Prostate gland (tissue), 2 donors: ENCODE measurements around the gene PDE10A. TPM values are rescaled to one million over a fixed set of nuclear protein-coding genes. Genes with fewer than 3 reads are reported as not detected.
A peak's percentile ranks its signal among the peaks of the same experiment; 100 is the strongest.

ENCODE experiments used
- DNase-seq: peaks from one replicate; pipeline ENCODE4 v3.0.0-alpha.2; 2019; ENCODE audit warnings: low spot score
- H3K27ac ChIP-seq, 2 donors: fragments of 200-600 bp; sonication (generic); 2 replicates each; pipeline ENCODE4 v1.5.1; 2017 to 2019
- H3K27me3 ChIP-seq: fragments of 200-600 bp; sonication (generic); replicated peaks from 2 replicates; pipeline ENCODE4 v1.5.1; 2019; ENCODE audit not compliant: insufficient read depth
- H3K36me3 ChIP-seq, 2 donors: fragments of 200-600 bp; sonication (generic); 1 replicate in 1 of 2; 2 replicates in 1 of 2; pipeline versions ENCODE4 v1.5.1 to v1.8.1; 2017 to 2019
- H3K4me1 ChIP-seq: fragments of 200-600 bp; sonication (generic); replicated peaks from 2 replicates; pipeline ENCODE4 v1.5.1; 2019
- H3K4me3 ChIP-seq, 2 donors: fragments of 200-600 bp; sonication (generic); 2 replicates each; pipeline ENCODE4 v1.5.1; 2017 to 2019
- H3K9me3 ChIP-seq: fragments of 200-600 bp; sonication (generic); 2 replicates; pipeline ENCODE4 v1.5.1; 2017
- POLR2A ChIP-seq: fragments of 450-650 bp; IDR thresholded peaks from one replicate; pipeline ENCODE4 v1.6.1; 2016; ENCODE audit warnings: antibody characterized with exemption, mild to moderate bottlenecking
- POLR2AphosphoS5 ChIP-seq: sonication (generic); formaldehyde crosslinking; IDR thresholded peaks from one replicate; pipeline ENCODE4 v1.6.1; 2017; ENCODE audit warnings: antibody characterized with exemption
- WGBS: methylation state at CpG from one replicate; pipeline ENCODE4 v1.1.5; 2018; 5-methylcytosine and 5-hydroxymethylcytosine counted together
- intact Hi-C: fragments of 100-400 bp; cut with DNase I; formaldehyde crosslinking; loops from one replicate; pipeline ENCODE4 v1.14.2; 2022
- total RNA-seq, 2 donors: library from RNA; depleted of rRNA; stranded (reverse); fragments of >200 nt; gene quantifications; one replicate each; pipeline ENCODE4 v1.1.0, GENCODE V29; 2016
- TF ChIP-seq, protein P1 (sequence below), 4 experiments: fragments of 200-600 bp in 2 of 4; fragments of 450-650 bp in 2 of 4; sonication (generic) in 2 of 4; IDR thresholded peaks; 1 replicate in 3 of 4; 2 replicates in 1 of 4; pipeline ENCODE4 v1.5.1; 2016 to 2019; ENCODE audit warnings: antibody characterized with exemption in 4 of 4, mild to moderate bottlenecking in 2 of 4, moderate library complexity in 2 of 4

The PDE10A gene
- total RNA-seq, 2 donors from 2014 or later = 9.6 to 13.5 TPM

DNA sequence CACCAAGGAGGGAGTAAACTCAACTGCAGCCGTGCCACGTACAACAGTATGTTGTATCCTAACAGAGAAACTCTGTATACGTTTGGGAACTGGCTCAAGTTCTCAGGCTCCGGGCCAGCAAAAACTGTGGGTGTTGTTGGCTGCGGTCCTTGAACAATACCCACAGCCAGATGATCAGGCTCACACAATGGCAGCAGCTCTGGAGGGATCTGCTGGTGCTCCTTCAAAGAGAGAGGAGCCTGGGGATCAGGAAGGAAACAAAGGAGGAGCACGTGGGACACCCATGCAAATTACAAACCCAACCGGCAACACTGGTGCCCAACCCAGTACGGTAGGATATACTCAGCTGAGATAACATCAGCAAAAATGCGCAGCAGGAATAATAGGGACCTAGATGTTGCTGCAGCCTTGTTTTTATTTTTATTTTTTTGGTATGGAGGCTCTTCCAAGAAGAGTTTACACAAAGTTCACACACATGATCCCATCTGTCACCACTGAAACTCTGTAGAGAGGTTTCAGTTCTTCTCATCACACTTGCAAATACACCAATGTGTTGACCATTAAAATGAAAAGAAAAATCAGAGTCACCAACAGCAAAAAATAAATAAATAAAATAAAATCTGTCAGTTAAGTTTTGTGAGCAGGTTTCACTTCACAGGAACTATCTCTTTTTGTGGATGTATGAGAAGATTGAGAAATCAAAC, 41.2 kb upstream of the PDE10A start:
- intact Hi-C loops = no loop called here
- H3K9me3 ChIP-seq = no peaks in the 10 kb centered on the region
- H3K27me3 ChIP-seq = no peaks in the 10 kb centered on the region
- DNase-seq = peak; percentile 19
- no peaks in the 10 kb centered on the region for H3K4me1 ChIP-seq
- TF ChIP-seq POLR2AphosphoS5 (peak; percentile 23), POLR2A (no peak)
- TF ChIP-seq, protein P1, sequence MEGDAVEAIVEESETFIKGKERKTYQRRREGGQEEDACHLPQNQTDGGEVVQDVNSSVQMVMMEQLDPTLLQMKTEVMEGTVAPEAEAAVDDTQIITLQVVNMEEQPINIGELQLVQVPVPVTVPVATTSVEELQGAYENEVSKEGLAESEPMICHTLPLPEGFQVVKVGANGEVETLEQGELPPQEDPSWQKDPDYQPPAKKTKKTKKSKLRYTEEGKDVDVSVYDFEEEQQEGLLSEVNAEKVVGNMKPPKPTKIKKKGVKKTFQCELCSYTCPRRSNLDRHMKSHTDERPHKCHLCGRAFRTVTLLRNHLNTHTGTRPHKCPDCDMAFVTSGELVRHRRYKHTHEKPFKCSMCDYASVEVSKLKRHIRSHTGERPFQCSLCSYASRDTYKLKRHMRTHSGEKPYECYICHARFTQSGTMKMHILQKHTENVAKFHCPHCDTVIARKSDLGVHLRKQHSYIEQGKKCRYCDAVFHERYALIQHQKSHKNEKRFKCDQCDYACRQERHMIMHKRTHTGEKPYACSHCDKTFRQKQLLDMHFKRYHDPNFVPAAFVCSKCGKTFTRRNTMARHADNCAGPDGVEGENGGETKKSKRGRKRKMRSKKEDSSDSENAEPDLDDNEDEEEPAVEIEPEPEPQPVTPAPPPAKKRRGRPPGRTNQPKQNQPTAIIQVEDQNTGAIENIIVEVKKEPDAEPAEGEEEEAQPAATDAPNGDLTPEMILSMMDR (IDR thresholded peaks at IDR 0.05) = no peak
- no peaks in the 10 kb centered on the region for H3K36me3 ChIP-seq
- 7% methylated on average over 9 of the region's 9 CpGs for WGBS
- H3K4me3 ChIP-seq = no peak overlapping the region
- no peak overlapping the region for H3K27ac ChIP-seq

DNA sequence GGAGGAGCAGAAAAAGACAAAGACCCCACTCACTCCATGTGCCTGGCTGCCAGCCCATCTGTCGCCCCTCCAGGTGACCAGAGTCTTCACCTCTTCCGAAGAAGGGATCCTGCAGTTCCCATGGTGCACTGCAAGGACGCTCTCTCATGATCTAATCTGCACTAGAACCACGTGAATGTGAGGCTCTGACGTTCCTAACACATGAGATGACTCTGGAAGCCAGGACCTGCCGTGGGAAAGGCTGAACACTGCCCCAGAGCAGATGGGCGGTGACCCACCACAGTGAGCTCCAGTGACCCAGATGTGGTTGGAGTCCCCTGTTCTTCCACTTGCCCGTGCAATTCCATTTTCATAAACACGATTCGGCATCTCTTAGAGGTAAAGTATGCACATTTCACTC, 39.6 kb upstream of the PDE10A start:
- Histone ChIP-seq H3K4me3 (no peak overlapping the region), H3K4me1 (no peaks in the 10 kb centered on the region), H3K9me3 (no peaks in the 10 kb centered on the region), H3K27ac (no peak overlapping the region), H3K36me3 (no peaks in the 10 kb centered on the region), H3K27me3 (no peaks in the 10 kb centered on the region)
- DNase-seq = no peak
- 73% methylated on average over 10 of the region's 10 CpGs for WGBS
- no peak for TF ChIP-seq POLR2AphosphoS5
- TF ChIP-seq, protein P1 (IDR thresholded peaks at IDR 0.05) = no peak
- intact Hi-C loops = no loop called here

DNA sequence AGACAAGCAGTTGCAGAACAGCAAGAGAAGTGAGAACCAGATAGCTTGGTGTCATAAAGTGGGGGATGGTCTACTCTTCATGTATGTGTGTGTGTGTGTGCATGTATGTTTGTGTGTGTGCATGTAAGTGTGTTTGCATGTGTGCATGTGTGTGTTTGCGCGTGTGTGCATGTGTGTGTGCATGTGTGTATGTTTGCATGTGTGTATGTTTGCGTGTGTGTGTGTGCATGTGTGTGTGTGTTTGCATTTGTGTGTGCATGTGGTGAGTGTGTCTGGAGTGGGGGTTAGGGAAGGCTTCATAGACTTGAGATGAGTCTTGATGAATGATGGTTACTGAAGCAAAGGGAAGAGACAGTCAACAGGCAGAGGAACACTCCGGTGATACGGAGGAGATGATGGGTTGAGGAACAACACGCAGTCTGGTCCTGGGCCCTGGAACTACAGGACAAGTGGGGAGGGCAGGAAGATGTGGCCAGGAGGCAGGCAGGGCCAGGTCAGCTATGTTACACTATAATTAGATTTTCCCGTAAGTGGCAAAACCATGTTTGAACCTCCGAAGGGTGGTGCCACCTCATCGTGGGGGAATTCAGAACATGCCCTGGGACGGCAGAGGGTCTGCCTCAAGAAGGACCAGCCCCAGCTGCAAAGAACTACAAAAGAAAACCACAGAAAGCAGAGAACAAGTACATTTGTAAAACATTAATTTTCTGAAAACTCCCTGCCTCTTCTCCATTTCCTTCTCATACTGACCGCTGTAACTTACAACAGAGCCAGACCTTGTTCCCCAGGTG, 38.7 kb upstream of the PDE10A start:
- TF ChIP-seq POLR2A (no peak), POLR2AphosphoS5 (no peak)
- TF ChIP-seq, protein P1 (IDR thresholded peaks at IDR 0.05) = no peak
- 90% methylated on average over 11 of the region's 11 CpGs for WGBS
- Histone ChIP-seq H3K4me1 (no peaks in the 10 kb centered on the region), H3K27ac (no peak overlapping the region), H3K36me3 (no peaks in the 10 kb centered on the region), H3K4me3 (no peak overlapping the region), H3K27me3 (no peaks in the 10 kb centered on the region), H3K9me3 (no peaks in the 10 kb centered on the region)
- no peak for DNase-seq
- intact Hi-C loops = no loop called here

- TF ChIP-seq, protein P1 (IDR thresholded peaks at IDR 0.05) = no peak
- TF ChIP-seq POLR2AphosphoS5 (no peak), POLR2A (no peak)
- Histone ChIP-seq H3K36me3 (no peaks in the 10 kb centered on the region), H3K27ac (no peak overlapping the region), H3K4me1 (no peaks in the 10 kb centered on the region), H3K9me3 (no peaks in the 10 kb centered on the region), H3K4me3 (no peak overlapping the region), H3K27me3 (no peaks in the 10 kb centered on the region)
- intact Hi-C loops = no loop called here
- no peak for DNase-seq
- WGBS = 39% methylated on average over 4 of the region's 4 CpGs
These were observed 38.0 kb upstream of the PDE10A start for GRCh38 chr6:165701005-165701404.

DNA sequence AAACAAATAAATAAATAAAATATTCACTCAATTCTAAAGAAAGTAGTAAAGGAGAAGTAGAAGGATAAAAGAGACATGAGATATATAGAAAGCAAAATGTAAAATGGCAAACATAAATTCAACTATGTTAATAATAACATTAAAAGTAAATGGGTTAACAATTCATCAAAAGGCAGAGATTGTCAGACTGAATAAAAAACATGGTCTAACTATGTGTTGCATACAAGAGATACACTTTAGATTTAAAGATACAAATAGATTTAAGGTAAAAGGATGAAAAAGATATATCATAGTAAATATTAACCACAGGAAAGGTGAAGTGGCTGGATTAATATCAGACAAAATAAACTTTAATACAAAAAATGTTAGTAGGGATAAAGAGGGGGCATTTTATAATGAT, 35.8 kb upstream of the PDE10A start:
- no peak for DNase-seq
- Histone ChIP-seq H3K4me3 (no peak overlapping the region), H3K4me1 (no peaks in the 10 kb centered on the region), H3K36me3 (no peaks in the 10 kb centered on the region), H3K27ac (no peak overlapping the region), H3K9me3 (no peaks in the 10 kb centered on the region), H3K27me3 (no peaks in the 10 kb centered on the region)
- intact Hi-C loops = no loop called here
- TF ChIP-seq POLR2AphosphoS5 = no peak
- TF ChIP-seq POLR2A = no peak
- TF ChIP-seq, protein P1 (IDR thresholded peaks at IDR 0.05) = no peak
